ENCODE data around the gene GNA15.

DNA sequence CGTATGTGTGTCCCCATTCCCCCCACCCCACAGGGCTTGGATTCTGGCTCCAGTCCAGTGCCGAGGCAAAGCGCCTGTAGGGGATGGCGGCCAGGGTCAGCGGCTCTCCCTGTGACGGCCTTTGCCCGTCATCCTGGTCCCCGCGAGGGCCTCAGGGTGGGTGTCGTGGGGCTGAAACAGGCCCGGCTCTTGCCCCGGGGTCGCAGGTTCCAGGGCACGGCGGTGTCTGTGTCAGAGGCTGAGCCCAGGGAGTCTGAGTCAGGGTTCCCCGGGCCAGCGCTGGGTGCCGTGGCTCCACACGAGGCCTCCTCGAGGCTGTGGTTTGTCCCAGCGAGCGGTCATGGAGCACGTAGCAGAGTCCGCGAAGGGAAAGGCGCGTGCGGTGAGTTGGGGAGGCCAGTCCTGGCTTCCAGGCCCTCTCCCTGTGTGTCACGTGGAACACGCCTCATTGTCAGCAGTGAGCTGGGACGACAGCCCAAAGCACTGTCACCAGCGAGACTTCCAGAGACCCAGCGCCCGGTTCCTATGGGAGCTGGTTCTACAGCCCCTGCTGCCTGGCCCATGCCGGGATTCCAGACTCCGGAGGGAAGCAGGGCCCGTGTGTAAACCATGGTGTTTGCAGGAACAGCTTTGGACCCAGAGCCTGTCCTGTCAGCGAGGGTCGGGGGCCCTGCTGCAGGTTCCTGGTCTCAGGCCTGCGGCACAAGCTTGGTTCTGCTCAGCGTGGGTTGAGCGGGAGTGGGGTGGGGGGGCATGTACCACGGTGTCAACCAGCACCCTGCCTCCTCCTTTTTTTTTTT, 63.3 kb downstream of the GNA15 start:
- TF ChIP-seq, protein P1, sequence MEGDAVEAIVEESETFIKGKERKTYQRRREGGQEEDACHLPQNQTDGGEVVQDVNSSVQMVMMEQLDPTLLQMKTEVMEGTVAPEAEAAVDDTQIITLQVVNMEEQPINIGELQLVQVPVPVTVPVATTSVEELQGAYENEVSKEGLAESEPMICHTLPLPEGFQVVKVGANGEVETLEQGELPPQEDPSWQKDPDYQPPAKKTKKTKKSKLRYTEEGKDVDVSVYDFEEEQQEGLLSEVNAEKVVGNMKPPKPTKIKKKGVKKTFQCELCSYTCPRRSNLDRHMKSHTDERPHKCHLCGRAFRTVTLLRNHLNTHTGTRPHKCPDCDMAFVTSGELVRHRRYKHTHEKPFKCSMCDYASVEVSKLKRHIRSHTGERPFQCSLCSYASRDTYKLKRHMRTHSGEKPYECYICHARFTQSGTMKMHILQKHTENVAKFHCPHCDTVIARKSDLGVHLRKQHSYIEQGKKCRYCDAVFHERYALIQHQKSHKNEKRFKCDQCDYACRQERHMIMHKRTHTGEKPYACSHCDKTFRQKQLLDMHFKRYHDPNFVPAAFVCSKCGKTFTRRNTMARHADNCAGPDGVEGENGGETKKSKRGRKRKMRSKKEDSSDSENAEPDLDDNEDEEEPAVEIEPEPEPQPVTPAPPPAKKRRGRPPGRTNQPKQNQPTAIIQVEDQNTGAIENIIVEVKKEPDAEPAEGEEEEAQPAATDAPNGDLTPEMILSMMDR (IDR thresholded peaks at IDR 0.05) = no peak
- TF ChIP-seq POLR2A (IDR thresholded peaks at IDR 0.05) = no peak
